ENCODE results near the gene PTPN22. TPM values are rescaled to one million over a fixed set of nuclear protein-coding genes. Genes with fewer than 3 reads are reported as not detected.

PTPN22 gene
- total RNA-seq, 2 experiments from 2014 or later, result 27.5 to 53.5 TPM

- Histone ChIP-seq H3K4me2 (ENCODE audit: low read length) (no peak overlapping the region), H3K9me3 (ENCODE audit: low read length) (no peaks in the 10 kb centered on the region), H3K4me1 (ENCODE audit: insufficient read depth, low read length, poor library complexity, severe bottlenecking) (peaks cover 10% of the 10 kb centered on the region), H3K79me2 (ENCODE audit: insufficient read depth, low read depth, low read length) (peaks cover 14% of the 10 kb centered on the region; the same call in 1 of the 2 replicates), H2AFZ (ENCODE audit: low read length) (no peak overlapping the region), H3K27ac (ENCODE audit: low read depth, low read length, poor library complexity, severe bottlenecking) (no peak overlapping the region), H3K36me3 (ENCODE audit: insufficient read depth, low read length) (peaks cover 95% of the 10 kb centered on the region), H3K9me2 (ENCODE audit: insufficient read depth, low read length) (no peaks in the 10 kb centered on the region), H3K4me3 (ENCODE audit: low read depth, low read length, poor library complexity, severe bottlenecking) (no peak overlapping the region), H4K20me1 (ENCODE audit: insufficient read depth, low read length) (no peaks in the 10 kb centered on the region)
- intact Hi-C loops (cut with micrococcal nuclease; ENCODE audit: unreplicated experiment), result no loop called here
- POLR2A ChIA-PET, result interaction anchor here (0.6 to 1.3 kb wide), 3 partner anchors 9 to 56 kb away, joined by 3 read pairs; no protein-coding TSS in a partner anchor
- CTCF ChIA-PET (ENCODE audit: unreplicated experiment), result no interaction called here
- no peak for DNase-seq (ENCODE audit: low spot score)
- no peak for TF ChIP-seq CTCF (conservative IDR thresholded peaks at IDR 0.05; ENCODE audit: low read length)
- TF ChIP-seq EZH2phosphoT487 (IDR thresholded peaks at IDR 0.05; ENCODE audit: borderline replicate concordance, low read depth, low read length), result no peak
- no TSS peak for BruUV-seq (replicated peaks)
Observed at GRCh38 chr1:113898241-113898814, 26.8 kb upstream of the PTPN22 start.

GRCh38 chr1:113895961-113896360 lies 24.4 kb upstream of the PTPN22 start:
- Histone ChIP-seq H4K20me1 (ENCODE audit: insufficient read depth, low read length) (no peaks in the 10 kb centered on the region), H3K36me3 (ENCODE audit: insufficient read depth, low read length) (peaks cover 77% of the 10 kb centered on the region), H3K9me3 (ENCODE audit: low read length) (no peaks in the 10 kb centered on the region), H3K79me2 (ENCODE audit: insufficient read depth, low read depth, low read length) (no peaks in the 10 kb centered on the region), H3K4me1 (ENCODE audit: insufficient read depth, low read length, poor library complexity, severe bottlenecking) (no peaks in the 10 kb centered on the region), H3K4me2 (ENCODE audit: low read length) (no peak overlapping the region), H3K27ac (ENCODE audit: low read depth, low read length, poor library complexity, severe bottlenecking) (no peak overlapping the region), H2AFZ (ENCODE audit: low read length) (no peak overlapping the region), H3K4me3 (ENCODE audit: low read depth, low read length, poor library complexity, severe bottlenecking) (no peak overlapping the region), H3K9me2 (ENCODE audit: insufficient read depth, low read length) (no peaks in the 10 kb centered on the region)
- no TSS peak for BruUV-seq (replicated peaks)
- no peak for TF ChIP-seq EZH2phosphoT487 (IDR thresholded peaks at IDR 0.05; ENCODE audit: borderline replicate concordance, low read depth, low read length)
- TF ChIP-seq CTCF (conservative IDR thresholded peaks at IDR 0.05; ENCODE audit: low read length), result no peak
- no peak for DNase-seq (ENCODE audit: low spot score)
- ChIA-PET POLR2A (interaction anchor here (1.1 to 1.2 kb wide), 2 partner anchors 7 to 10 kb away, joined by 3 to 4 read pairs; no protein-coding TSS in a partner anchor), CTCF (ENCODE audit: unreplicated experiment) (no interaction called here)
- intact Hi-C loops (cut with micrococcal nuclease; ENCODE audit: unreplicated experiment), result no loop called here

- BruUV-seq (replicated peaks), result TSS peak; percentile 29
- Histone ChIP-seq H3K9me2 (ENCODE audit: insufficient read depth, low read length) (no peaks in the 10 kb centered on the region), H3K4me1 (ENCODE audit: insufficient read depth, low read length, poor library complexity, severe bottlenecking) (no peaks in the 10 kb centered on the region), H2AFZ (ENCODE audit: low read length) (no peak overlapping the region), H3K9me3 (ENCODE audit: low read length) (no peaks in the 10 kb centered on the region), H3K79me2 (ENCODE audit: insufficient read depth, low read depth, low read length) (no peaks in the 10 kb centered on the region), H4K20me1 (ENCODE audit: insufficient read depth, low read length) (no peaks in the 10 kb centered on the region), H3K4me3 (ENCODE audit: low read depth, low read length, poor library complexity, severe bottlenecking) (no peak overlapping the region), H3K4me2 (ENCODE audit: low read length) (no peak overlapping the region), H3K27ac (ENCODE audit: low read depth, low read length, poor library complexity, severe bottlenecking) (no peak overlapping the region), H3K36me3 (ENCODE audit: insufficient read depth, low read length) (peaks cover 69% of the 10 kb centered on the region)
- TF ChIP-seq EZH2phosphoT487 (IDR thresholded peaks at IDR 0.05; ENCODE audit: borderline replicate concordance, low read depth, low read length) (no peak), CTCF (conservative IDR thresholded peaks at IDR 0.05; ENCODE audit: low read length) (no peak)
- DNase-seq (ENCODE audit: low spot score), result no peak
- ChIA-PET CTCF (ENCODE audit: unreplicated experiment) (no interaction called here), POLR2A (interaction anchor here (1.1 to 1.2 kb wide), 2 partner anchors 8 to 9 kb away, joined by 3 to 4 read pairs; no protein-coding TSS in a partner anchor)
- intact Hi-C loops (cut with micrococcal nuclease; ENCODE audit: unreplicated experiment), result no loop called here
Observed at GRCh38 chr1:113895098-113895497, 23.6 kb upstream of the PTPN22 start.
